ENCODE results near the gene RPS2.
"Not testable (repeated sequence)": the region's sequence is repeated elsewhere in the genome, so short reads cannot be mapped to it uniquely, and the experiment has no call there.

Gene RPS2

DNA sequence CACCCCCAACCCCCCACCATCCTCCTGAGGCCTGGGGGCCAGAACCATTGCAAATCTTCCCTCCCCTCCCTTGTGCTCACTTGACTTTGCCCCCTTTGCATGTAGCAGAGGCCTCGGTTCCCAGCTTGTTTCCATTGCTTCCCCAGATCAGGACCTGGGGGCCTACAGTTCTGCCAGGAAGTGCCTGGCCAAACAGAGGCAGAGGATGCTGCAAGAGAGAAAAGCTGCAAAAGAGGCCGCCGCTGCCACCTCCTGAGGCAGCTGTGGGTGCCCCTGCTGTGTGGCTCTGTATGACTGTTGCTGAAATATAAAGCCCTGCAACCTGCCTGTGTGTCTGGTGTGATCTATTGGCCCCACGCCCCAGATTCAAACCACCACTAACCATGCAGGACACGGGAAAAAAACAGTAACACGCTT lies 3.0 kb downstream of the RPS2 start:
- Histone ChIP-seq H3K9me3 (no peaks in the 10 kb centered on the region), H3K36me3 (peaks cover 35% of the 10 kb centered on the region), H3K4me1 (no peaks in the 10 kb centered on the region), H3K4me3 (ENCODE audit: low read depth, low read length) (peak overlapping the region; percentile 94; the same call in 1 of the 2 replicates), H3K27me3 (no peaks in the 10 kb centered on the region)
- TF ChIP-seq, protein P1, sequence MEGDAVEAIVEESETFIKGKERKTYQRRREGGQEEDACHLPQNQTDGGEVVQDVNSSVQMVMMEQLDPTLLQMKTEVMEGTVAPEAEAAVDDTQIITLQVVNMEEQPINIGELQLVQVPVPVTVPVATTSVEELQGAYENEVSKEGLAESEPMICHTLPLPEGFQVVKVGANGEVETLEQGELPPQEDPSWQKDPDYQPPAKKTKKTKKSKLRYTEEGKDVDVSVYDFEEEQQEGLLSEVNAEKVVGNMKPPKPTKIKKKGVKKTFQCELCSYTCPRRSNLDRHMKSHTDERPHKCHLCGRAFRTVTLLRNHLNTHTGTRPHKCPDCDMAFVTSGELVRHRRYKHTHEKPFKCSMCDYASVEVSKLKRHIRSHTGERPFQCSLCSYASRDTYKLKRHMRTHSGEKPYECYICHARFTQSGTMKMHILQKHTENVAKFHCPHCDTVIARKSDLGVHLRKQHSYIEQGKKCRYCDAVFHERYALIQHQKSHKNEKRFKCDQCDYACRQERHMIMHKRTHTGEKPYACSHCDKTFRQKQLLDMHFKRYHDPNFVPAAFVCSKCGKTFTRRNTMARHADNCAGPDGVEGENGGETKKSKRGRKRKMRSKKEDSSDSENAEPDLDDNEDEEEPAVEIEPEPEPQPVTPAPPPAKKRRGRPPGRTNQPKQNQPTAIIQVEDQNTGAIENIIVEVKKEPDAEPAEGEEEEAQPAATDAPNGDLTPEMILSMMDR (IDR thresholded peaks at IDR 0.05; ENCODE audit: low read depth, low read length), result no peak
- peak; percentile 55 for DNase-seq

DNA sequence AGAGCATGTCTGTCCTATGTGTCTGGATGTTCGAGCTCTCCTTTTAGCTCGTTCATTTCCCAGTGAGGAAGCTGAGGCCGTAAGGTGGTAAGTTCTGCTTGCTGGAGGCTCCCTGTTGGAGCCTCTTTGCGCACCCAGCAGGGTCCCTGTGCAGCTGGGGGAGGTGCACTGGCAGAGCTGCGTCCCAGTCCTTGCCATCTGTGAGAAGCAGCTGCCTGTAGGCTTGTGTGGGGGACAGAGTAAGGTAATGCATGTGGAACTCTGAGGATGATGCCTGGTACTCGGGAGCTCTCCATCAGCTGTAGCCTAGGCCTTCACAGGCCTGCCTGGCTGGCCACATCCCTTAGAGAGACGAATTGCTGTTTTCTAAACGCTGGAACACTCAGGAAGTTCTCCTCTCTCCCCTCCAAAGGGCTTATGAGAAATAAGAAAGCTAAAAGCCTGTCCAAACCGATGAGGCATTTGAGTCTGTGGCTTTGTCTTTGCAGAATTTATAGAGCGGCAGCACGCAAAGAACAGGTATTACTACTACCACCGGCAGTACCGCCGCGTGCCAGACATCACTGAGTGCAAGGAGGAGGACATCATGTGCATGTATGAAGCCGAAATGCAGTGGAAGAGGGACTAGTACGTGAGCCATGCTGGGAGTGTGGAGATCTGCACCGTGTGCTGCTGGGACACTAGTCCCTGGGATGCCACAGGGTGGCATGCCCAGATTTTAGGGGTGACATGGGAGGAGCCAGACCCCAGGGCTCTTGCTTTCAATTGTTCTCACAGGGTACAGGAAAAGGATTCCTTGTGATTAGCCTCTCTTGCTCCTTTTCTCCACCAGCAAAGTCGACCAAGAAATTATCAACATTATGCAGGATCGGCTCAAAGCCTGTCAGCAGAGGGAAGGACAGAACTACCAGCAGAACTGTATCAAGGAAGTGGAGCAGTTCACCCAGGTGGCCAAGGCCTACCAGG lies 3.7 kb downstream of the RPS2 start:
- Histone ChIP-seq H3K4me1 (no peaks in the 10 kb centered on the region), H3K27me3 (no peaks in the 10 kb centered on the region), H3K9me3 (no peaks in the 10 kb centered on the region), H3K4me3 (ENCODE audit: low read depth, low read length) (peak overlapping the region; percentile 86), H3K36me3 (peaks cover 35% of the 10 kb centered on the region)
- DNase-seq, result peak; percentile 69
- TF ChIP-seq, protein P1 (IDR thresholded peaks at IDR 0.05; ENCODE audit: low read depth, low read length), result no peak

DNA sequence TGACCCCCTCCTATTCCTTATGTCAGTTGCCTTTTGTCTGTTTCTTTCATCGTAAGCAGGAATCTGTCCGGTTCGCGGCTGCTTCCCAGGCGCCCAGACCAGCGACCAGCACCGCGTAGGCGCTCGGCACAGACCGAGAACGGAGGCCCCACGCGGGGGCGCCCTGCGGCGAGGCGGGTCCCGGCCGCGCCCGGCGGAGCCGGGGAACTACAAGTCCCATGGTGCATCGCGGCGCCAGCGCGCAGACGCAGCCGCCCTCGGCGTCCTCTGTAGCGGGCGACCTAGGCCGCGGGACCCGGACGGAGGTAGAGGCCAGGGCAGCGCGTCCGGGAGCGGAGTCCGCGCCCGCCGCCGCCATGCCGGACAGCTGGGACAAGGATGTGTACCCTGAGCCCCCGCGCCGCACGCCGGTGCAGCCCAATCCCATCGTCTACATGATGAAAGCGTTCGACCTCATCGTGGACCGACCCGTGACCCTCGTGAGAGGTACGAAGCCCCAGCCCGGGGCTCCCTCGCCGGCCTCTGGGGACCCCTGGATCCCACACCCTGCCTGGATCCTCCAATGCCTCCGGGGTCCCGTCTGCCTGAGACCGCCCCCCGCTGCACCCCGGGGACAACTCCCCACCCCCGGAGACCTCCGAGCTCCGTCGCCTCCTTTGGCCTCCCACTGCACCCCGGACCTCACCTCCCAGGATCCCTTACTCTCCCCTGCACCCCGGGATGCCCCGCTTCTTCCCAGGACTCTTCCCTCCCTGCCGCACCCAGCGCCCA lies 5.2 kb downstream of the RPS2 start, which contains the start of gene NDUFB10:
Gene NDUFB10, plus strand, starts transcription at position 270 of the 771 bp plus-strand sequence. Its CDS starts 87 bp downstream, at position 357.
- Histone ChIP-seq H3K4me1 (no peaks in the 10 kb centered on the region), H3K36me3 (peaks cover 35% of the 10 kb centered on the region), H3K27me3 (no peaks in the 10 kb centered on the region), H3K9me3 (no peaks in the 10 kb centered on the region), H3K4me3 (ENCODE audit: low read depth, low read length) (peak within 1 kb of the TSS; percentile 86)
- TF ChIP-seq, protein P1 (IDR thresholded peaks at IDR 0.05; ENCODE audit: low read depth, low read length), result peak; percentile 64
- DNase-seq, result peak; percentile 97

DNA sequence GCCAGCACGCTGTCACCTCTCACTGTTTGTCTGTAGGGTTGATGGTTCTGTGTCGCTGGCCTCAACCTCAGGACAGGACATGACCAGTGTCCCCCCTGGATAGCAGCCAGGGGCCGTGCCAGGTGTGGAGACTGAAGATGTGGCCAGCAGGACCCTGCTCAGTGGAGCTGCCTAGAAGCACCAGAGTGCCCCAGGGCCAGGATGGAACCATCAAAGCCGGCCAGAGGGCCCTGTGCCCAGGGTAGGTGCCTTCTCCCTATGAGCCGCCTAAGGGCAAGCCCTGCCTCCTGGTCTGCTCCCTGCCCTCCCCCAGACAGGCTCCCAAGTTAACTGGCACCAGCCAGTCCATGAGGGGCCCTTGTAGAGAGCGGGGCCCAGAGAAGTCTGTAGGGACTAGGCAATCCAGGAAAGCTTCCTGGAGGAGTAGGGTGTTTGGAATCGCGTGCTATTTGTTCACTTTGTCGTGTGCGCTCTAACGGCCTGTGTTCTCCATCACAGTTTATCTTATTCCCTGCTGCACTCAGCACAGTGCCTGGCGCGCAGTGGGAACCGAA lies 5.8 kb downstream of the RPS2 start:
- TF ChIP-seq, protein P1 (IDR thresholded peaks at IDR 0.05; ENCODE audit: low read depth, low read length), result no peak
- Histone ChIP-seq H3K4me3 (ENCODE audit: low read depth, low read length) (peak overlapping the region; percentile 86), H3K36me3 (peaks cover 28% of the 10 kb centered on the region), H3K9me3 (no peaks in the 10 kb centered on the region), H3K4me1 (no peaks in the 10 kb centered on the region), H3K27me3 (no peaks in the 10 kb centered on the region)
- peak; percentile 16 for DNase-seq

DNA sequence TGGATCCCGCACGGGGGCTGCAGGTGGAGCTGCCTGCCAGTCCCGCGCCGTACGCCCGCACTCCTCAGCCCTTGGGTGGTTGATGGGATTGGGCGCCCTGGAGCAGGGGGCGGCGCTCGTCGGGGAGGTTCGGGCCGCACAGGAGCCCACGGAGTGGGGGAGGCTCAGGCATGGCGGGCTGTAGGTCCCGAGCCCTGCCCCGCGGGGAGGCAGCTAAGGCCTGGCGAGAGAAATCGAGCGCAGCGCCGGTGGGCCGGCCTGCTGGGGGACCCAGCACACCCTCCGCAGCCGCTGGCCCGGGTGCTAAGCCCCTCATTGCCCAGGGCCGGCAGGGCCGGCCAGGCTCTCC lies 6.5 kb downstream of the RPS2 start:
- H3K36me3 ChIP-seq, result peaks cover 21% of the 10 kb centered on the region
- not testable (repeated sequence) for H3K27me3 ChIP-seq; H3K9me3 ChIP-seq; H3K4me1 ChIP-seq; DNase-seq; H3K4me3 ChIP-seq (ENCODE audit: low read depth, low read length)

DNA sequence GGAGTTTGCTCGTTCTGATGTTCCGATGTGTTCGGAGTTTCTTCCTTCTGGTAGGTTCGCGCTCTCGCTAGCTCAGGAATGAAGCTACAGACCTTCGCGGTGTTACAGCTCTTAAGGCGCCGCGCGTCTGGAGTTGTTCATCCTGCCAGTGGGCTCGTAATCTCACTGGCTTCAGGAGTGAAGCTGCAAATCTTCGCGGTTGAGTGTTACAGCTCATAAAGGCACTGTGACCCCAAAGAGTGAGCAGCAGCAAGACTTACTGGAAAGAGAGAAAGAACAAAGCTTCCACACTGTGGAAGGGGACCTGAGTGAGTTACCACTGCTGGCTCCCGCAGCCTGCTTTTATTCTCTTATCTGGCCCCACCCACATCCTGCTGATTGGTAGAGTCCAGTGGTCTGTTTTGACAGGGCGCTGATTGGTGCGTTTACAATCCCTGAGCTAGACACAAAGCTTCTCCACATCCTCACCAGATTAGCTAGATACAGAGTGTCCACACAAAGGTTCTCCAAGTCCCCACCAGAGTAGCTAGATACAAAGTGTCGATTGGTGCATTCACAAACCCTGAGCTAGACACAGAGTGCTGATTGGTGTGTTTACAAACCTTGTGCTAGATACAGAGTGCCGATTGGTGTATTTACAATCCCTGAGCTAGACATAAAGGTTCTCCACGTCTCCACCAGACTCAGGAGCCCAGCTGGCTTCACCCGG lies 7.0 kb downstream of the RPS2 start:
- not testable (repeated sequence) for H3K9me3 ChIP-seq; H3K4me3 ChIP-seq (ENCODE audit: low read depth, low read length); H3K27me3 ChIP-seq; DNase-seq; H3K4me1 ChIP-seq
- peaks cover 16% of the 10 kb centered on the region for H3K36me3 ChIP-seq

Data from BE2C (cell line).